Endothelial cell of umbilical vein (primary cell): ENCODE results near the gene TEX12. TPM values are rescaled to one million over a fixed set of nuclear protein-coding genes. Genes with fewer than 3 reads are reported as not detected.

Experiments used
- BruUV-seq: library from RNA; stranded (reverse); fragments of 400-500 nt; replicated peaks from 2 replicates; lab custom pipeline; 2021; lab: Mats Ljungman, UMichigan
- CTCF ChIA-PET: fragments of 300-600, 350-600 bp; sonication (Branson Sonifier 250); formaldehyde crosslinking; loops from one replicate; lab custom pipeline; 2021; ENCODE audit warnings: antibody characterized with exemption, inconsistent platforms; lab: Charles Lee
- POLR2A ChIA-PET: fragments of 300-600, 350-600 bp; sonication (Branson Sonifier 250); formaldehyde crosslinking; loops from one replicate; lab custom pipeline; 2021; ENCODE audit warnings: antibody characterized with exemption, inconsistent platforms; lab: Charles Lee
- DNase-seq: peaks from one replicate; pipeline ENCODE4 v3.0.0-alpha.2; 2011; ENCODE audit warnings: low read depth, low spot score
- FAIRE-seq: peaks from 2 replicates; lab custom pipeline; 2011; peaks lifted over from hg19 to GRCh38; lab: Jason Lieb, UNC
- H2AFZ ChIP-seq: 2 replicates; pipeline ENCODE4 v1.6.0; 2012; ENCODE audit warnings: low read depth, low read length, control low read depth, inconsistent platforms
- H3K27ac ChIP-seq: 2 replicates; pipeline ENCODE4 v1.5.1; 2011; ENCODE audit warnings: low read depth, mild to moderate bottlenecking, control low read depth, low read length, moderate library complexity; ENCODE audit not compliant: insufficient read depth
- H3K27me3 ChIP-seq, 2 experiments: 2 replicates each; pipeline versions ENCODE4 v1.6.0 to v1.6.1; 2011; ENCODE audit warnings: low read length in 2 of 2, mixed read lengths in 1 of 2; ENCODE audit not compliant: control insufficient read depth in 2 of 2, insufficient read depth in 2 of 2
- H3K36me3 ChIP-seq, 2 experiments: 2 replicates in 1 of 2; 3 replicates in 1 of 2; pipeline ENCODE4 v1.5.1; 2011; ENCODE audit warnings: low read length in 2 of 2, mild to moderate bottlenecking in 1 of 2, moderate library complexity in 1 of 2; ENCODE audit not compliant: control insufficient read depth in 2 of 2, insufficient read depth in 2 of 2; ENCODE audit errors: extremely low read depth in 1 of 2
- H3K4me1 ChIP-seq: 3 replicates; pipeline ENCODE4 v1.5.1; 2011; ENCODE audit warnings: mild to moderate bottlenecking, low read length; ENCODE audit not compliant: control insufficient read depth, insufficient read depth; ENCODE audit errors: extremely low read depth
- H3K4me2 ChIP-seq: 2 replicates; pipeline ENCODE4 v1.6.1; 2011; ENCODE audit warnings: low read length, control low read depth, mixed read lengths; ENCODE audit not compliant: insufficient read depth
- H3K4me3 ChIP-seq, 3 experiments: fragments of 200-600 bp in 1 of 3; sonication (generic), shearing (Covaris generic) in 1 of 3; replicated peaks in 1 of 3; 2 replicates each; pipeline ENCODE4 v1.5.1; 2011 to 2016; ENCODE audit warnings: control low read depth in 3 of 3, low read length in 3 of 3, mild to moderate bottlenecking in 2 of 3, inconsistent platforms in 1 of 3, low read depth in 1 of 3, moderate library complexity in 1 of 3; ENCODE audit not compliant: insufficient read depth in 1 of 3
- H3K79me2 ChIP-seq: 2 replicates; pipeline ENCODE4 v1.6.0; 2012; ENCODE audit warnings: low read length, inconsistent platforms; ENCODE audit not compliant: control insufficient read depth, insufficient read depth
- H3K9ac ChIP-seq: replicated peaks from 2 replicates; pipeline ENCODE3; 2011; ENCODE audit warnings: low read length, control low read depth; ENCODE audit not compliant: insufficient read depth; ENCODE audit errors: extremely low read depth
- H3K9me1 ChIP-seq: replicated peaks from 3 replicates; pipeline ENCODE4 v1.6.0; 2011; ENCODE audit warnings: mild to moderate bottlenecking, low read length; ENCODE audit not compliant: control insufficient read depth, insufficient read depth; ENCODE audit errors: extremely low read depth
- H3K9me3 ChIP-seq: replicated peaks from 2 replicates; pipeline ENCODE4 v1.5.1; 2012; ENCODE audit warnings: low read length, inconsistent platforms; ENCODE audit not compliant: control insufficient read depth, insufficient read depth
- H4K20me1 ChIP-seq: replicated peaks from 2 replicates; pipeline ENCODE3; 2011; ENCODE audit warnings: mild to moderate bottlenecking, low read length; ENCODE audit not compliant: control insufficient read depth, insufficient read depth; ENCODE audit errors: extremely low read depth
- EZH2 ChIP-seq: IDR thresholded peaks from 2 replicates; pipeline ENCODE4 v1.6.1; 2012; ENCODE audit warnings: borderline replicate concordance, low read depth, mild to moderate bottlenecking, moderate library complexity, low read length, inconsistent platforms; ENCODE audit not compliant: severe bottlenecking
- FOS ChIP-seq: IDR thresholded peaks from 2 replicates; pipeline ENCODE4 v1.6.1; 2011; ENCODE audit warnings: mild to moderate bottlenecking, low read length, moderate library complexity, borderline replicate concordance; ENCODE audit not compliant: insufficient read depth
- POLR2A ChIP-seq: IDR thresholded peaks from 2 replicates; pipeline ENCODE4 v1.6.1; 2012; ENCODE audit warnings: low read depth, mild to moderate bottlenecking, control low read depth, low read length
- dilution Hi-C: fragments of 300-500 bp; cut with MboI; formaldehyde crosslinking; loops from one replicate; pipeline ENCODE4 v1.15.0; 2019; ENCODE audit warnings: low sequenced_read_pairs; ENCODE audit not compliant: extremely low pct_ligation_motif_present
- intact Hi-C: fragments of 100-400 bp; cut with micrococcal nuclease; formaldehyde crosslinking; loops from one replicate; pipeline ENCODE4 v1.10.0; 2022
- polyA plus RNA-seq, 4 experiments: library from polyadenylated mRNA; depleted of rRNA in 3 of 4; stranded (reverse) in 3 of 4; unstranded in 1 of 4; fragments of >200 nt; gene quantifications; 2 replicates each; pipeline versions ENCODE4 v1.2.1 to v1.2.3, GENCODE V29; 2011 to 2012; ENCODE audit warnings: missing spikeins in 1 of 4
- total RNA-seq: library from RNA; stranded (reverse); gene quantifications from 2 replicates; pipeline ENCODE4 v1.2.3, GENCODE V29; 2021

The TEX12 gene
- total and polyA plus RNA-seq, 2 donors (not counting 3 experiments of a cell fraction or from before 2014, with no cell fraction given), result 0.46 TPM; not detected in 1

DNA sequence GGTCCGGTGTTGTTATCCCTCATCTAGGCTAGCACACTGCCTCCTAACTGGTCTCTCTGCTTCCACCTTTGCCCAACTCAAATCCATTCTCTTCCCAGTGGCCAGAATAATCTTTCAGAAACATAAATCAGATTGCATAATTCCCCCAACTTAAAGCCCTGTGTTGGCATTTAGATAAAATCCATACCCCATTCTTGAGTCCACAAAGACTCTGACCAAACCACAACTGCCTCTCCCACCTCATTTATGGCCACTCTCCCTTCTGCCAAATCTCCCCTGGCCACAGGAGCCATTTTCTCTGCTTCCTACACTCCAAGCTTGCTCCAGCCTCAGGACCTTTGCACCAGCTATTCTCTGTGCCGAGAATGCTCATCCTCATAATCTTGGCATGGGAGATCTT is 40.1 kb upstream of the TEX12 start:
- Histone ChIP-seq H4K20me1 (no peaks in the 10 kb centered on the region), H3K9me3 (no peaks in the 10 kb centered on the region), H3K4me3 (no peak overlapping the region), H3K27ac (no peak overlapping the region), H3K27me3 (no peaks in the 10 kb centered on the region), H3K79me2 (no peaks in the 10 kb centered on the region), H3K9me1 (no peaks in the 10 kb centered on the region), H2AFZ (no peak overlapping the region), H3K4me1 (peaks cover 10% of the 10 kb centered on the region), H3K9ac (no peak overlapping the region), H3K36me3 (no peaks in the 10 kb centered on the region), H3K4me2 (no peak overlapping the region)
- CTCF ChIA-PET, result interaction anchor here (1.3 kb wide), 1 partner anchor 13 kb away, joined by 5 read pairs; no protein-coding TSS in a partner anchor
- no peak for TF ChIP-seq POLR2A
- DNase-seq, result no peak
- dilution Hi-C loops (no loop called here), intact Hi-C loops (no loop called here)
- BruUV-seq, result no TSS peak
- no peak for FAIRE-seq
- POLR2A ChIA-PET, result no interaction called here

- no TSS peak for BruUV-seq
- FAIRE-seq, result peak; percentile 71
- CTCF ChIA-PET, result interaction anchor here (1.0 to 1.3 kb wide), 5 partner anchors 9 to 47 kb away, joined by 3 to 6 read pairs (median 5); partner anchors contain the start of gene BCO2
Observed at GRCh38 chr11:112128483-112129121, 38.6 kb upstream of the TEX12 start.

More at GRCh38 chr11:112128483-112129121, 38.6 kb upstream of the TEX12 start:
- Histone ChIP-seq H3K4me1 (peaks cover 10% of the 10 kb centered on the region), H3K79me2 (no peaks in the 10 kb centered on the region), H3K4me2 (no peak overlapping the region), H3K27me3 (no peaks in the 10 kb centered on the region), H3K36me3 (no peaks in the 10 kb centered on the region), H3K4me3 (no peak overlapping the region), H3K9me1 (no peaks in the 10 kb centered on the region), H4K20me1 (no peaks in the 10 kb centered on the region), H3K9ac (no peak overlapping the region), H3K9me3 (no peaks in the 10 kb centered on the region), H2AFZ (no peak overlapping the region), H3K27ac (no peak overlapping the region)
- POLR2A ChIA-PET, result no interaction called here
- intact Hi-C loops (loop anchor here (1.0 kb wide), 1 partner anchor 8 kb away; no protein-coding TSS in a partner anchor), dilution Hi-C loops (no loop called here)
- TF ChIP-seq FOS, result peak; percentile 44
- TF ChIP-seq EZH2, result no peak
- peak; percentile 53 for DNase-seq
